Kidney (tissue), 14 donors: ENCODE measurements around the gene GRIA2. TPM values are rescaled to one million over a fixed set of nuclear protein-coding genes. Genes with fewer than 3 reads are reported as not detected.

Experiments used
- DNase-seq, 5 donors: peaks; one replicate each; pipeline ENCODE4 v3.0.0-alpha.2; 2013 to 2020
- FAIRE-seq: peaks from 2 replicates; lab custom pipeline; 2012; peaks lifted over from hg19 to GRCh38; lab: Jason Lieb, UNC
- H3K27ac ChIP-seq, 2 donors: one replicate each; pipeline ENCODE4 v1.7.0; 2013; ENCODE audit warnings: low read depth in 2 of 2, low read length in 2 of 2, inconsistent platforms in 1 of 2
- H3K27me3 ChIP-seq: one replicate; pipeline ENCODE4 v1.7.1; 2013; ENCODE audit warnings: low read length, inconsistent platforms; ENCODE audit not compliant: control insufficient read depth, insufficient read depth
- H3K36me3 ChIP-seq, 3 donors: one replicate each; pipeline versions ENCODE4 v1.7.0 to v1.7.1; 2013; ENCODE audit warnings: low read length in 3 of 3, control low read depth in 1 of 3, inconsistent platforms in 1 of 3; ENCODE audit not compliant: insufficient read depth in 3 of 3, control insufficient read depth in 2 of 3
- H3K4me1 ChIP-seq, 3 donors: one replicate each; pipeline versions ENCODE4 v1.7.0 to v1.7.1; 2013; ENCODE audit warnings: low read length in 3 of 3, inconsistent platforms in 1 of 3, low read depth in 1 of 3; ENCODE audit not compliant: control insufficient read depth in 2 of 3, insufficient read depth in 2 of 3
- H3K4me3 ChIP-seq, 3 donors: one replicate each; pipeline versions ENCODE4 v1.7.0 to v1.8.1; 2013; ENCODE audit warnings: low read length in 3 of 3, control low read depth in 1 of 3, inconsistent platforms in 1 of 3
- H3K9ac ChIP-seq, 3 donors: one replicate each; pipeline versions ENCODE4 v1.7.0 to v1.7.1; 2013; ENCODE audit warnings: low read length in 3 of 3, control low read depth in 1 of 3, inconsistent platforms in 1 of 3
- H3K9me3 ChIP-seq, 3 donors: one replicate each; pipeline versions ENCODE4 v1.7.0 to v1.7.1; 2013; ENCODE audit warnings: low read length in 3 of 3, control low read depth in 1 of 3, inconsistent platforms in 1 of 3; ENCODE audit not compliant: control insufficient read depth in 2 of 3, insufficient read depth in 1 of 3
- intact Hi-C: fragments of 100-400 bp; cut with DNase I; formaldehyde crosslinking; loops from one replicate; pipeline ENCODE4 v1.11.1; 2022
- polyA plus RNA-seq: library from polyadenylated mRNA; stranded (reverse); fragments of 350-450 nt; fragmentation: Illumina TruSeq; extraction: RNeasy Lipid Tissue Mini Kit (QIAGEN cat#74804); gene quantifications from one replicate; pipeline ENCODE4 v1.2.3, GENCODE V29; 2014; ENCODE audit warnings: low read depth, low replicate concordance; ENCODE audit not compliant: insufficient read depth
- total RNA-seq: library from RNA; stranded (reverse); fragmentation: NEBNext Ultra II Directional; extraction: Animal tissue kit (Norgen Biotek cat#: 25700); gene quantifications from one replicate; pipeline ENCODE4 v1.2.1, GENCODE V29; 2021
- TF ChIP-seq, protein P1 (sequence below): IDR thresholded peaks from 3 replicates; pipeline ENCODE4 v1.5.1; 2012; ENCODE audit warnings: mild to moderate bottlenecking, moderate library complexity, borderline replicate concordance; ENCODE audit not compliant: insufficient read depth; ENCODE audit errors: extremely low read depth
- donor health status: control.
- donor health status: control.
- donor health status: control.
- donor health status: control.
- donor health status: control.
- donor health status: DM: yes; HTN: yes; CAD: no.
- donor health status: Normal renal cell carcinoma (clear cell type).

Gene GRIA2
- total and polyA plus RNA-seq, 2 donors from 2014 or later, result 0.54 to 0.80 TPM

DNA sequence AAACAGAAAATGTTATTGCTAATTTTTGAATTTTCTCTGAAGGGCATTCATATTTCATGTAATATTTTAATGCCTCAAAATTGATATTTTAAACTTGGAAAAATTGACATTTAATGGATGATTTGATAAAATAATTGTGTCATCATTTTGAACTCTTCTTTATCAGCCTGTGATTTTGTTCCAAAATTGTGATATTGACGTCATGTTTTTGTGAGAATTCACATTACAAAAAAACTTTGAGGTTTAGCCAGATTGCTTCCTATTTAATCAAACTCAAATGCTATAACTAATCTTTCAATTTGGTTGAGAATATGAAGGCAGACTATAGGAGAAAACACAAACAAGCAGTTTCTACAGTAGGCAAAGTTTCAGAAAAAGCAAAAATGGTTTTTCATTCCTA lies 137.4 kb downstream of the GRIA2 start:
- TF ChIP-seq, protein P1, sequence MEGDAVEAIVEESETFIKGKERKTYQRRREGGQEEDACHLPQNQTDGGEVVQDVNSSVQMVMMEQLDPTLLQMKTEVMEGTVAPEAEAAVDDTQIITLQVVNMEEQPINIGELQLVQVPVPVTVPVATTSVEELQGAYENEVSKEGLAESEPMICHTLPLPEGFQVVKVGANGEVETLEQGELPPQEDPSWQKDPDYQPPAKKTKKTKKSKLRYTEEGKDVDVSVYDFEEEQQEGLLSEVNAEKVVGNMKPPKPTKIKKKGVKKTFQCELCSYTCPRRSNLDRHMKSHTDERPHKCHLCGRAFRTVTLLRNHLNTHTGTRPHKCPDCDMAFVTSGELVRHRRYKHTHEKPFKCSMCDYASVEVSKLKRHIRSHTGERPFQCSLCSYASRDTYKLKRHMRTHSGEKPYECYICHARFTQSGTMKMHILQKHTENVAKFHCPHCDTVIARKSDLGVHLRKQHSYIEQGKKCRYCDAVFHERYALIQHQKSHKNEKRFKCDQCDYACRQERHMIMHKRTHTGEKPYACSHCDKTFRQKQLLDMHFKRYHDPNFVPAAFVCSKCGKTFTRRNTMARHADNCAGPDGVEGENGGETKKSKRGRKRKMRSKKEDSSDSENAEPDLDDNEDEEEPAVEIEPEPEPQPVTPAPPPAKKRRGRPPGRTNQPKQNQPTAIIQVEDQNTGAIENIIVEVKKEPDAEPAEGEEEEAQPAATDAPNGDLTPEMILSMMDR, result no peak
- Histone ChIP-seq H3K9me3 (no peaks in the 10 kb centered on the region), H3K4me1 (no peaks in the 10 kb centered on the region), H3K4me3 (no peak overlapping the region), H3K9ac (no peak overlapping the region), H3K36me3 (no peaks in the 10 kb centered on the region), H3K27me3 (no peaks in the 10 kb centered on the region), H3K27ac (no peak overlapping the region)
- no peak for DNase-seq
- intact Hi-C loops, result no loop called here
- FAIRE-seq, result no peak

DNA sequence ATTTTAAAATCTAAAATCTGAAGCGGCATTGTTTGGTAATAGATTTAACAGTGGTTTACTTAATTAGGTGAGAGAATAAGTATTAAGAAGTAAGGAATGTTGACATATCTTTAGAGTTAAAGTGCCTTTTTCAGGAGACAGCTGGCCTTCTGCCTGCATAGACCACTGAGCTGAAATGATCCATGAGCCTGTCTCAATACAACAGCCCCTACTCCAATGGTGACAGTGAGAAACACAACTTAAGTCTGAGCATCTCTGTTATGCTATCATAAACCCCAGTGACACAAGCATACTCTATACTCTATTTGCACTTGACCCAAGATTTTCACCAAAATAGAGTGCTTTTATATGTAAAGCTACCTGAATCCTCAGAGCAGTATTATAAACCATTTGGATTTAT lies 137.9 kb downstream of the GRIA2 start:
- DNase-seq (no peak), FAIRE-seq (no peak)
- intact Hi-C loops, result no loop called here
- Histone ChIP-seq H3K9ac (no peak overlapping the region), H3K4me3 (no peak overlapping the region), H3K4me1 (no peaks in the 10 kb centered on the region), H3K9me3 (no peaks in the 10 kb centered on the region), H3K36me3 (no peaks in the 10 kb centered on the region), H3K27ac (no peak overlapping the region), H3K27me3 (no peaks in the 10 kb centered on the region)
- TF ChIP-seq, protein P1, result no peak

DNA sequence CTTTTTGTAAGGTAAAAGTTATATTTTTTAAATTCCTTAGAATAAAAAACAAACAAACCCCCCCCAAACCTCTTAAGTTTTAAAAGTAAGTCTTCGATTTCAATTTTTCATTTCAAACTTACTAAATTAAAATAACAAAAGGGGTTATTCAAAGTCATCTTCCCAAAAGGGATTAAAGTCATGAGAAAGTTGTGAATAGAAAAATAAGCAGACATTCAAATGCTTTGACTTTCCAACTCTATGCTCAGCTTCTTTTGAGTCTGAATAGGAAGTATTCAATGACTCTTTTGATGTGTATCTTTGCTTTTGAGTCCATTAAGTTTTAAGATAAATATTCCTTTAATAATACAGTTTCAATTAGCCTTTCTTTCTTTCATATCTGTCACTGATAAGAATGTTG lies 138.3 kb downstream of the GRIA2 start:
- Histone ChIP-seq H3K27me3 (no peaks in the 10 kb centered on the region), H3K27ac (no peak overlapping the region), H3K9ac (no peak overlapping the region), H3K9me3 (no peaks in the 10 kb centered on the region), H3K36me3 (no peaks in the 10 kb centered on the region), H3K4me3 (no peak overlapping the region), H3K4me1 (no peaks in the 10 kb centered on the region)
- TF ChIP-seq, protein P1, result no peak
- FAIRE-seq (no peak), DNase-seq (no peak)
- intact Hi-C loops, result no loop called here

DNA sequence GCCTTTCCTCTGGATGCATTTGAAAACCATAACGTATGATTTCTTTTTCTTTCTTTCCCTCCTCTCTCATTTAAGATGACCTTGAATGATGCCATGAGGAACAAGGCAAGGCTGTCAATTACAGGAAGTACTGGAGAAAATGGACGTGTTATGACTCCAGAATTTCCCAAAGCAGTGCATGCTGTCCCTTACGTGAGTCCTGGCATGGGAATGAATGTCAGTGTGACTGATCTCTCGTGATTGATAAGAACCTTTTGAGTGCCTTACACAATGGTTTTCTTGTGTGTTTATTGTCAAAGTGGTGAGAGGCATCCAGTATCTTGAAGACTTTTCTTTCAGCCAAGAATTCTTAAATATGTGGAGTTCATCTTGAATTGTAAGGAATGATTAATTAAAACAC lies 142.8 kb downstream of the GRIA2 start:
- DNase-seq (no peak), FAIRE-seq (no peak)
- intact Hi-C loops, result no loop called here
- no peaks in the 10 kb centered on the region for H3K36me3 ChIP-seq
- no peak overlapping the region for H3K27ac ChIP-seq
- TF ChIP-seq, protein P1, result no peak
- no peaks in the 10 kb centered on the region for H3K9me3 ChIP-seq
- H3K4me1 ChIP-seq, result no peaks in the 10 kb centered on the region
- H3K9ac ChIP-seq, result no peak overlapping the region
- H3K27me3 ChIP-seq, result no peaks in the 10 kb centered on the region
- no peak overlapping the region for H3K4me3 ChIP-seq
